AG09309 (cell line): ENCODE measurements around the gene FBXL13.
"Not testable (repeated sequence)": the region's sequence is repeated elsewhere in the genome, so short reads cannot be mapped to it uniquely, and the experiment has no call there.

ENCODE experiments used
- DNase-seq: peaks from one replicate; pipeline ENCODE4 v3.0.0-alpha.2; 2010; ENCODE audit warnings: low read depth
- H3K4me3 ChIP-seq: 2 replicates; pipeline ENCODE4 v1.5.1; 2011; ENCODE audit warnings: mild to moderate bottlenecking, low read depth, low read length, moderate library complexity; ENCODE audit not compliant: control insufficient read depth
- TF ChIP-seq, protein P1 (sequence below): IDR thresholded peaks from 2 replicates; pipeline ENCODE4 v1.5.1; 2011; ENCODE audit warnings: mild to moderate bottlenecking, low read depth, low read length, inconsistent platforms; ENCODE audit not compliant: insufficient read depth, control insufficient read depth; ENCODE audit errors: missing control alignments

FBXL13 gene

DNA sequence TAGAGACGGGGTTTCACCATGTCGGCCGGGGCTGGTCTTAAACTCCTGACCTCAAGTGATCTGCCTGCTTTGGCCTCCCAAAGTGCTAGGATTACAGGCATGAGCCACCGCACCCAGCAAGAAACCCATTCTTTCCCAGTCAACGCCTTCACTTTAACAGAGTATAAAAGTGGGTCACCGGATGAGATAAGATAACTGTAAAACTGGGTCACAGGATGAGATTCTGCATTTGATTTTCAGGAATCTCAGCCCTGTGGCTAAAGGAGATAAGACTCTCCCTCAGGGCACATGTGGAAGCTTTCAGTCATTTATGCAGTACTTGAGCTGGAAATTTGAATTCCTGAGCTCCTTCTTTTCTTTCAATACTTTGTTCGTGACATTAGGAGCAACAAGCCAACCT lies 91.0 kb downstream of the FBXL13 start:
- TF ChIP-seq, protein P1, sequence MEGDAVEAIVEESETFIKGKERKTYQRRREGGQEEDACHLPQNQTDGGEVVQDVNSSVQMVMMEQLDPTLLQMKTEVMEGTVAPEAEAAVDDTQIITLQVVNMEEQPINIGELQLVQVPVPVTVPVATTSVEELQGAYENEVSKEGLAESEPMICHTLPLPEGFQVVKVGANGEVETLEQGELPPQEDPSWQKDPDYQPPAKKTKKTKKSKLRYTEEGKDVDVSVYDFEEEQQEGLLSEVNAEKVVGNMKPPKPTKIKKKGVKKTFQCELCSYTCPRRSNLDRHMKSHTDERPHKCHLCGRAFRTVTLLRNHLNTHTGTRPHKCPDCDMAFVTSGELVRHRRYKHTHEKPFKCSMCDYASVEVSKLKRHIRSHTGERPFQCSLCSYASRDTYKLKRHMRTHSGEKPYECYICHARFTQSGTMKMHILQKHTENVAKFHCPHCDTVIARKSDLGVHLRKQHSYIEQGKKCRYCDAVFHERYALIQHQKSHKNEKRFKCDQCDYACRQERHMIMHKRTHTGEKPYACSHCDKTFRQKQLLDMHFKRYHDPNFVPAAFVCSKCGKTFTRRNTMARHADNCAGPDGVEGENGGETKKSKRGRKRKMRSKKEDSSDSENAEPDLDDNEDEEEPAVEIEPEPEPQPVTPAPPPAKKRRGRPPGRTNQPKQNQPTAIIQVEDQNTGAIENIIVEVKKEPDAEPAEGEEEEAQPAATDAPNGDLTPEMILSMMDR, result no peak
- no peak for DNase-seq

DNA sequence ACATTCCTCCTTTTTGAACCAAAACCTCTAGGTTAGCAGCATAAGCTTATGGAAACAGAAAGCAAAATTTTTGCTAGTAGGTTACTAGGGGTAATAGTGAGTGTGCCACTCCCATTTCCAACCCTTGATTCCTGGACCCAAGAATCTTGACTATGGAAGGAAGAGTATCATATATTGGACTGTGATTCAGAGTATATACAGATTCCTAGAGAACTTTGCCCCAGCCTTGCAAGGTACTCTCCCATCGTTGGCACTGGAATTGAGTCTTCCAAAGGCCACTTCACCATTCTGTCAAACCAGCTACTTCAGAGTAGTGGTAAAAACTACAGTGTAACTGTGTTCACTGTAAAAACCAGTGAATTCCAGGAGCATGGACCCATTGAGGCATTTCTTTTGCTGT lies 92.4 kb downstream of the FBXL13 start:
- TF ChIP-seq, protein P1, result no peak
- no peak for DNase-seq
- H3K4me3 ChIP-seq, result no peak overlapping the region

More for the DNA sequence above, 91.0 kb downstream of the FBXL13 start:
- no peak overlapping the region for H3K4me3 ChIP-seq

DNA sequence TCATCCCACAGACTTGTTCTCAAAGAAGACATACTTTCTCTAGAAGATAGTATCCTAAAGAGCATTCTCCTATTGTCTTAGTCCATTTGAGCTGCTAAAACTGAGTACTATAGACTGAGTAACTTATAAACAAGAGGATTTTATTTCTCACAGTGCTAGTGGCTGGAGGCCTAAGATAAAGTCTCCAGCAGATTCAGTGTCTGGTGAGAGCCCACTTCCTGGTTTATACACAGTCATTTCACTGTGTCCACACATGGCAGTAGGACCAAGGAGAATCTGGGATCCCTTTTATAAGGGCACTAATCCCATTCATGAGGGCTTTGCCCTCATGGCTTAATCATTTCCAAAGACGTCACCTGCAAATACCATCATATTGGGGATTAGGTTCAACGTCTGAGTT lies 93.1 kb downstream of the FBXL13 start:
- no peak for DNase-seq
- H3K4me3 ChIP-seq, result no peak overlapping the region
- TF ChIP-seq, protein P1, result no peak

DNA sequence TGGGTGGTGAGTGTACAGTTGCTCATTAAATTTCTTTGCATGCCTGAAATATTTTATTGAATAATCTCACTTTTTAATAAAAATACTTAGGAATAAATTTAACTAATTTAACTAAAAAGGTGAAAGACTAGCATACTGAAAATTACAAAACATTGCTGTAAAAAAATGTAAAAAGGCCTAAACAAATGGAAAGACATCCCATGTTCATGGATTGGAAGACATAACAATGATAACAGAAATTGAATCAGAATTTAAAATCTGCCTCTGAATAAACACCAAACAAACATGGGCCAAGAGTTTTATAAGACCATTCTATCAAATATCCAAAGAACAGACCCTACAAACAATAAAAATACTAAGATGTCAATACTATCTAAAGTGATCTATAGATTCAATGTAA lies 94.9 kb downstream of the FBXL13 start:
- DNase-seq, result no peak
- TF ChIP-seq, protein P1, result no peak
- no peak overlapping the region for H3K4me3 ChIP-seq

DNA sequence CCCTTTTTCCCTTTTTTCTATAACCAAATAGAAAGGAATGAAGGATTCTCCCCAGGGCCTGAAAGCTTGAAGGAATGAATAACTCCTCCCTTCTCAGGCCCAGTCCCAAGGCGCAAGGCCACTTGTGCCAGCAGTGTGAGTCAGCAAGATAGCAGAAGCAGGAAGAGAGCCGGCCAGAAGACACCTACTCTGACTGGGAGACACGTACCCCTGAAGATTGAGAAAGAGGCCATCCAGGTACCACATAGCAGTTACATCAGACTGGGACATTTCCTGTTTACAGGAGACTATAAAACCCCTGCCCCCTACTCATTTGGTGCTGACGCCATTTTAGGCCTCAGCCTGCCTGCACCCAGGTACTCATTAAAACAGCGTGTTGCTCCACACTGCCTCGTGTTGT lies 96.3 kb downstream of the FBXL13 start:
- H3K4me3 ChIP-seq, result no peak overlapping the region
- no peak for DNase-seq
- TF ChIP-seq, protein P1, result no peak

DNA sequence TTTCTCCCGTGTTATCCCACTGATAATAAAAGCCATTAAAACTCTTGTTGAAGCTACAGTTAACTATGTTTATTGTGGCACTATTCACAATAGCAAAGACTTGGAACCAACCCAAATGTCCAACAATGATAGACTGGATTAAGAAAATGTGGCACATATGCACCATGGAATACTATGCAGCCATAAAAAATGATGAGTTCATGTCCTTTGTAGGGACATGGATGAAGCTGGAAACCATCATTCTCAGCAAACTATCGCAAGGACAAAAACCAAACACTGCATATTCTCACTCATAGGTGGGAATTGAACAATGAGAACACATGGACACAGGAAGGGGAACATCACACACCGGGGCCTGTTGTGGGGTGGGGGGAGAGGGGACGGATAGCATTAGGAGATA lies 97.0 kb downstream of the FBXL13 start:
- not testable (repeated sequence) for H3K4me3 ChIP-seq, DNase-seq

DNA sequence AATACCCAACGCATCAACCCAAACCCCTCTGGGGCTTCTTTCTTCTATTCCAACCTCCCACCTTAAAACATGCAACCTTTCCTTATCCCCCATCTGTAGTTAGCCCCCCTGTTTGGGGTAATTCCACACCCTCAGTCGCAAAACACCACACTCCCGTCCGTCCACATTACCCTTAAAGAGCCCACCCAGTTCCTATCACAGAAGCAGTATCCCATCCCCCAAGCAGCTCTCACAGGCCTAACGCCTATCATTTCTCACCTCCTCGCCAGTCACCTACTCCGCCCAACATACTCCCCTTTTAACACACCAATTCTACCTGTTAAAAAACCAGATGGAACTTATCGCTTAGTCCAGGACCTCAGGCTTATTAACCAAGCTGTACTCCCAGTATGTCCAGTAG lies 98.1 kb downstream of the FBXL13 start:
- TF ChIP-seq, protein P1, result no peak
- no peak for DNase-seq
- H3K4me3 ChIP-seq, result no peak overlapping the region

DNA sequence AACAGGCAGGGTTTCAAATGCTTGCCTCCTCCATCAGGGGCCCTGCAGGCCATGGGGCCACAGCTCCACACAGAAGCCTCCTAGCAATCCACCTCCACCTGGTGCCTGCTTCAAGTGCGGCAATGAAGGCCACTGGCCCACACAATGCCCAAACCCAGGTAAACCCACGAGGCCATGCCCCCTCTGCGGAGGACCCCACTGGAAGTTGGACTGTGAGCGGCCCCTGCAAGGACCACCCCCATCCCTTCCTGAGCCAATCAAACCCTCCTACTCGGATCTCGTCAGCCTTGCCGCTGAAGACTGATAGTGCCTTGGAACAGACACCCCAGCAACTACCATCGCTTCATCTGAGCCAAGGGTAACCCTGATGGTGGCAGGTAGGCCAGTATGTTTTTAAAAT lies 98.7 kb downstream of the FBXL13 start:
- no peak for DNase-seq
- TF ChIP-seq, protein P1, result no peak
- H3K4me3 ChIP-seq, result no peak overlapping the region
